ENCODE results near the gene PFKFB2. TPM values are rescaled to one million over a fixed set of nuclear protein-coding genes. Genes with fewer than 3 reads are reported as not detected.

Gene PFKFB2
- total and polyA plus RNA-seq, 2 donors (not counting 1 experiment from before 2014, with no cell fraction given), result 6.5 to 18.2 TPM

GRCh38 chr1:207027206-207027777 is 25.8 kb upstream of the PFKFB2 start:
- Histone ChIP-seq H3K27ac (ENCODE audit: low read length in 2 of 2) (no peak overlapping the region), H3K4me3 (ENCODE audit: control extremely low read depth in 1 of 5, extremely low read depth in 1 of 5, insufficient read depth in 1 of 5, low read depth in 2 of 5, low read length in 4 of 5) (no peak overlapping the region), H3K9ac (ENCODE audit: low read length) (no peak overlapping the region), H3K4me1 (ENCODE audit: control insufficient read depth in 2 of 2, insufficient read depth in 2 of 2, low read length in 2 of 2) (no peaks in the 10 kb centered on the region), H3K27me3 (replicated peaks in 1 of 4; ENCODE audit: control extremely low read depth in 1 of 4, control insufficient read depth in 3 of 4, insufficient read depth in 4 of 4, low read length in 3 of 4) (peaks cover 0 to 30% (median 20%) of the 10 kb centered on the region in 4 experiments), H2AFZ (ENCODE audit: insufficient read depth, low read depth, low read length, poor library complexity, severe bottlenecking) (no peak overlapping the region), H4K20me1 (ENCODE audit: control insufficient read depth, insufficient read depth, low read length, poor library complexity, severe bottlenecking) (no peaks in the 10 kb centered on the region), H3K36me3 (replicated peaks in 1 of 2; ENCODE audit: control extremely low read depth in 1 of 2, control insufficient read depth in 1 of 2, extremely low read depth in 1 of 2, insufficient read depth in 2 of 2, low read length in 1 of 2) (no peaks in the 10 kb centered on the region), H3K9me3 (ENCODE audit: control extremely low read depth in 1 of 3, control insufficient read depth in 2 of 3, insufficient read depth in 1 of 3, low read length in 2 of 3) (no peaks in the 10 kb centered on the region), H3K79me2 (ENCODE audit: control insufficient read depth, insufficient read depth, low read length) (no peaks in the 10 kb centered on the region), H3K4me2 (replicated peaks; ENCODE audit: low read depth, low read length, poor library complexity, severe bottlenecking) (no peak overlapping the region)
- POLR2A ChIA-PET, result no interaction called here
- H3K4me3 Mint-ChIP-seq, result no peak overlapping the region
- H3K27ac Mint-ChIP-seq, result no peak overlapping the region
- no peaks in the 10 kb centered on the region for H3K9me3 Mint-ChIP-seq (ENCODE audit: insufficient read depth)
- TF ChIP-seq CTCF (IDR thresholded peaks at IDR 0.05) (no peak), EZH2 (IDR thresholded peaks at IDR 0.05; ENCODE audit: borderline replicate concordance, insufficient read depth, low read depth, low read length, poor library complexity, severe bottlenecking) (no peak)
- no peaks in the 10 kb centered on the region for H3K4me1 Mint-ChIP-seq
- 98% methylated on average over 18 of the region's 18 CpGs for whole genome bisulfite sequencing (ENCODE audit: insufficient coverage)
- DNase-seq, result no peak
- CTCF ChIA-PET, result no interaction called here
- ATAC-seq (ENCODE audit: low read depth), result no peak
- intact Hi-C loops (cut with micrococcal nuclease), result no loop called here
- peaks cover 52% of the 10 kb centered on the region for H3K27me3 Mint-ChIP-seq

GRCh38 chr1:207027921-207028320 is 25.2 kb upstream of the PFKFB2 start:
- intact Hi-C loops (cut with micrococcal nuclease), result no loop called here
- Histone ChIP-seq H2AFZ (ENCODE audit: insufficient read depth, low read depth, low read length, poor library complexity, severe bottlenecking) (no peak overlapping the region), H3K4me2 (replicated peaks; ENCODE audit: low read depth, low read length, poor library complexity, severe bottlenecking) (no peak overlapping the region), H3K27me3 (replicated peaks in 1 of 4; ENCODE audit: control extremely low read depth in 1 of 4, control insufficient read depth in 3 of 4, insufficient read depth in 4 of 4, low read length in 3 of 4) (peaks cover 0 to 36% (median 21%) of the 10 kb centered on the region in 4 experiments), H3K36me3 (replicated peaks in 1 of 2; ENCODE audit: control extremely low read depth in 1 of 2, control insufficient read depth in 1 of 2, extremely low read depth in 1 of 2, insufficient read depth in 2 of 2, low read length in 1 of 2) (no peaks in the 10 kb centered on the region), H3K4me1 (ENCODE audit: control insufficient read depth in 2 of 2, insufficient read depth in 2 of 2, low read length in 2 of 2) (no peaks in the 10 kb centered on the region), H4K20me1 (ENCODE audit: control insufficient read depth, insufficient read depth, low read length, poor library complexity, severe bottlenecking) (no peaks in the 10 kb centered on the region), H3K9ac (ENCODE audit: low read length) (no peak overlapping the region), H3K9me3 (ENCODE audit: control extremely low read depth in 1 of 3, control insufficient read depth in 2 of 3, insufficient read depth in 1 of 3, low read length in 2 of 3) (no peaks in the 10 kb centered on the region), H3K27ac (ENCODE audit: low read length in 2 of 2) (no peak overlapping the region), H3K79me2 (ENCODE audit: control insufficient read depth, insufficient read depth, low read length) (no peaks in the 10 kb centered on the region), H3K4me3 (ENCODE audit: control extremely low read depth in 1 of 5, extremely low read depth in 1 of 5, insufficient read depth in 1 of 5, low read depth in 2 of 5, low read length in 4 of 5) (no peak overlapping the region)
- no CpG with 5 or more reads among the region's 1 CpG for WGBS (ENCODE audit: insufficient coverage)
- no peaks in the 10 kb centered on the region for H3K4me1 Mint-ChIP-seq
- H3K4me3 Mint-ChIP-seq, result no peak overlapping the region
- H3K9me3 Mint-ChIP-seq (ENCODE audit: insufficient read depth), result no peaks in the 10 kb centered on the region
- DNase-seq (no peak), ATAC-seq (ENCODE audit: low read depth) (no peak)
- peaks cover 58% of the 10 kb centered on the region for H3K27me3 Mint-ChIP-seq
- CTCF ChIA-PET, result no interaction called here
- TF ChIP-seq CTCF (IDR thresholded peaks at IDR 0.05) (no peak), EZH2 (IDR thresholded peaks at IDR 0.05; ENCODE audit: borderline replicate concordance, insufficient read depth, low read depth, low read length, poor library complexity, severe bottlenecking) (no peak)
- H3K27ac Mint-ChIP-seq, result no peak overlapping the region
- POLR2A ChIA-PET, result no interaction called here

Measured in B cell (primary cell).